GM04504 (cell line): ENCODE data around the gene PLLP.

Experiments
- DNase-seq: peaks from one replicate; pipeline ENCODE4 v3.0.0-alpha.2; 2012; ENCODE audit warnings: low read depth

The PLLP gene

DNA sequence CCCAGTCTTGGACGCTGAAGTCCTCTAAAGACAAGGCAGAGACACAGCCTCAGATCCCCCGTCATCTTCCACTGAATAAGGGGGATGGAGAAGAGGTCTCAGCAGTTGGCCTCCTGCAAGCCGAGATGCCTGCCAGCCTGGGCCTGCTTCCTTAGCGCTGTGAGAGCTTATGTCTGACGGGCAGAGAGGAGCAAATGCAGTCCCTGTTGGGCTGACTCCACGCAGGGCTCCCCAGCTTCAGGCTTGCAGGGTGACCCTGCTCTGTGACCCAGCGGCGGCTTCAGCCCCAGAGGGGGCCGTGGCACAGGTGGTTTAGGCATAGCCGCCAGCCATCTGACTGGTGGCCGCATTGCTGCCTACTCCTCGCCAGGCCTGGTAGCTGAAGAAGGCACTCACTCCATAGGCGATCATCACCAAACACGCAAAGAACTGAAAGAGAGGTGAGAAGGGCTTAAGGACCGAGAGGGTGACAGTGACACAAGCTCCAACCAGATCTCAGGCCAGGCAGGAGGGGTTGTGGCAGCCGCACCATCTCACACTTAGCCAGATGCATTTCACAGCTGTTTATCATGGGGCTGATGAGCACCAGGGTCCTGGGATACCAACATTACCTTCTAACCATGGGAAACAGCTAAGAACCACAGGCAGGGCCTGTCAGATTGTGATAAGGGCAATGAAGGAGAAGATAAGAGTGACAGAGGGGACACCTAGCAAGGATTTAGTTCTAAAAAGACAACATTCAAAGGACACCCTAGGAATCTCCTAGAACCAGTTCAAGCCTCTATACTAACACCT lies 27.7 kb downstream of the PLLP start:
- DNase-seq = no peak

- no peak for DNase-seq
Observed at GRCh38 chr16:57255686-57256415, 28.6 kb downstream of the PLLP start.

DNA sequence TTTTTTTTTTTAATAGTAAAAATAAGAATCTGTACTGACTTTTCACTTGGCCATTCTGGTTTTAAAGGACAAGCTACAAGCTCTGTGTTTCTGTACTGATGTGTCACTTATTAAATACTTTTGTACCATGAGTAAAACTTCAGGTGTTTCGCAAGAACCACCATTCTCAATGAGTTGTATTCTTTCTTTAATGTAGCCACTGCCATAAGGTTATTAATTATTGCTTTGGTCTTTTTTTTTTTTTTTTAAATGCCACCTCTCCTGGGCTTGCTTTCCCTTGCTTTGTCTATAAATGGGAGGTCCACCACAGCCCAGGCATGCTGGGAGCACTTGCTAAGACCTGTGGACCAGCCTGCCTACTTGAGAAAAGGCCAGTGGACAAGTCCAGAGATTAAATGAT lies 31.0 kb downstream of the PLLP start:
- no peak for DNase-seq

DNA sequence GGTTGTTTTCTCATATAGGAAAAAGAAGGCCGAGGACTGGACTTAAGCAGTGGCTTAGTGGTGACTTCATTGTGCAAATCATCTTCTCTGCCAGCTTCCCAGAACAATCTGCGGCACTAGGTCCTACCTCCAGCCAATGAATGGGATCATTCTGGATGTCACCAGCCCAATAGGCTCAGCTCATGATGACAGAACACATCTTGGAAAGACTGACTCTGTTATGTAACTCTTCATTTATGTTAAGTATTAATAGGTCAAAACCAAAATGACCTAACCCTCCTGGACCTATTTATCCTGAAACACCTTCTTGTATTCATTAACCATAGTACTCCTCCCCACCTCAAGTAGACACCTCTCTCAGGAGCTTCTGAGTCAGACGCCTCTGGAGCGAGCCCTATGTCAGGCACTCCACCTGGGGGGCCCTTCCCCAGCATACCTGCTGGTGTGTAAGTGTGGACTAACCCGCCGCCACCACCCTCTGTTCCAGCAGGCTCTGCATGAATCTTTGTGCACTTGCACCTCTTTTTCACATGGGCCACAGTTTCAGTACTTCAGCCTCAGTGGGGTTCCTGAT lies 32.2 kb downstream of the PLLP start:
- no peak for DNase-seq

DNA sequence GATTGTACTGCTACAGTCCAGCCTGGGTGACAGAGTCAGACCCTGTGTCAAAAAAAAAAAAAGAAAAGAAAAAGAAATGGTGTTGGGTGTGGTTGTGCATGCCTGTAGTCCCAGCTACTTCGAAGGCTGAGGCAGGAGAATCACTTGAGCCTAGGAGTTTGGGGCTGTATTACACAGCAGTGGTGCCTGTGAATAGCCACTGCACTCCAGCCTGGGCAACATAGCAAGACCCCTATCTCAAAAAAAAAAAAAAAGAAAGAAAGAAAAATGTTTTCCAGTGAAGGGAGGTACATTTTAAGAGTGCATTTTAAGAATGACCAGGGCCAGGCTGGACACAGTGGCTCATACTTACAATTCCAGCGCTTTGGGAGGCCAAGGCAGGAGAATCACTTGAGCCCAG lies 33.1 kb downstream of the PLLP start:
- DNase-seq = no peak

GRCh38 chr16:57245472-57246113 lies 38.9 kb downstream of the PLLP start:
- DNase-seq = no peak

GRCh38 chr16:57244767-57245471 lies 39.6 kb downstream of the PLLP start, which contains the start of gene ARL2BP:
Gene ARL2BP, plus strand, starts transcription at chr16:57245259. Its CDS starts 109 bp downstream, at chr16:57245368.
- DNase-seq = peak; percentile 96

GRCh38 chr16:57244463-57244766 lies 40.1 kb downstream of the PLLP start:
- DNase-seq = no peak

GRCh38 chr16:57242650-57243049 lies 41.8 kb downstream of the PLLP start:
- no peak for DNase-seq

- no peak for DNase-seq
Observed at GRCh38 chr16:57240851-57241250, 43.6 kb downstream of the PLLP start.

- no peak for DNase-seq
Observed at GRCh38 chr16:57239107-57239506, 45.4 kb downstream of the PLLP start.

GRCh38 chr16:57238682-57239081 lies 45.8 kb downstream of the PLLP start:
- no peak for DNase-seq

GRCh38 chr16:57236022-57236350 lies 48.5 kb downstream of the PLLP start:
- DNase-seq = no peak

DNA sequence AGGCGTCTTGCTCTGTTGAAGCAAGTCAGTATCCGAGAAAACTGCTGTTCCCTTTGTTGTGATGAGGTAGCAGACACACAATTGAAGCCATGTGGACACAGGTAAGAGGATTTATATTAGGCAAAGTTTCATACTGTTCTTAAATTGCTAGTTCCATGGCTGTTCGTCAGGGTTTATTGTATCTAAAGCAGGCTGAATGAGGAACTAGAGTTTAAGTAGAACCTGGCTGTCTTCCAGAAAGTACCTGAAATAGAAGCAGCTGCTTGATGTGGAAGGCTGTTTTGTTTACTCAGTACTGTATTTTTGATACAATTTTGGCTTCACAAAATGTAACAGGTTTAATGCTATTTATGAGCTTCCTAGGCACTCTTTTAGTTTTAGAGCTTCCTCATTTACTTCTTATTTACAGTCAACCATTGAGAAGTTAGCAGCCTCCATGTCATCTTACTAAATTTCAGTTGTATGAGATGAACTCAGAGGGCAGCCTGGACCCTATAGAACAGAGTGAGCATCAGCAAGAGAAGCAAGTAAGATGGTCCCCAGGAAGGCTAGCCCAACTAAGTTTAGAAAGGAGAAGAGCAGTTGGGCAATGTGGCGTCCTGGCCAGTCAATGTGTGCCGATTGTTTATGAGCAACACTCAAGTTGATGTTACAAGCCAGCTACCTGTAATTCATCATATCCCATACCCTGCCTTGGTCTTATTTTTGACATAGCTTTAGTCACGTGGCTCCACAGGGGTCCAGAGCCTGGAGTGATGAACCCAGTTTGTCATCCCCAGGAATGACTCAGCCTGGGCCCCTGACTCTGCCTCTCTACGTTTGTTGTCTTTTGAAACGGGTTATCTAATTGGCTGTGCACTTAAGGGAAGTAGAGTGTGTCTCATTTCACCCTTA lies 49.1 kb downstream of the PLLP start:
- no peak for DNase-seq

DNA sequence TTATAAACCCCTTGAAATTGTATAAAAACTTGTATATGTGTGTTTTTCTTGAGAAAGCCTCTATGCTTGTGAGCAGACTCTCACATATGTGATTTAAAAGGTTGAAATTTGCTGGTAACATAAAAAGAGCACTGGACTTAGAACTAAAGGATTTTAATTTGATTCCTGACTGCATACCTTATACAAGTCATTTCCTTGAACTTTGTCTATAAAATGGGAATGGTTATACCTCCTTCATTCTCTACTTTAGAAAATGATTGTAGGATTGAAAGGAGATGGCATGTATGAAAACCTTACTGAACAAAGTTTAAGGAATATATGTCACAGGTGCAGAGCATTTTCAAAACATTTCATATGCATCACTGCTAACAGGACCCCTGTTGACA lies 49.8 kb downstream of the PLLP start:
- no peak for DNase-seq

- no peak for DNase-seq
Observed at GRCh38 chr16:57233944-57234706, 50.3 kb downstream of the PLLP start.

GRCh38 chr16:57231821-57232350 lies 52.6 kb downstream of the PLLP start:
- DNase-seq = no peak

DNA sequence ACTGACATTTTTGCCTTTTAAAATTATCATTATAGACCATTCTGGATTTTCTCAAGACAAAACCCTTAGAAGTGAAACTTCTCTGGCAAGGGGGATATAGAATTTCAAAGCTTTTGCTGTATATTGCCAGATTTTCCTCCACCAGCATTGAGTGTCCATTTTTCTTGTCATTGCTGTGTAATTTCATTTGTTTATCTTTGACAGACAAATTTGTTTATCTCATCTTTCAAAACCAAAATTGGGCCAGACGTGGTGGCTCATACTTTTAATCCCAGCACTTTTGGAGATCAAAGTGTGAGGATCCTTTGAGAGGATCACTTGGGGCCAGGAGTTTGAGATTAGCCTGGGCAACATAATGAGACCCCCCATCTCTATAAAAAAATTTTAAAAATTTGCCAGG lies 55.4 kb downstream of the PLLP start:
- DNase-seq = no peak

DNA sequence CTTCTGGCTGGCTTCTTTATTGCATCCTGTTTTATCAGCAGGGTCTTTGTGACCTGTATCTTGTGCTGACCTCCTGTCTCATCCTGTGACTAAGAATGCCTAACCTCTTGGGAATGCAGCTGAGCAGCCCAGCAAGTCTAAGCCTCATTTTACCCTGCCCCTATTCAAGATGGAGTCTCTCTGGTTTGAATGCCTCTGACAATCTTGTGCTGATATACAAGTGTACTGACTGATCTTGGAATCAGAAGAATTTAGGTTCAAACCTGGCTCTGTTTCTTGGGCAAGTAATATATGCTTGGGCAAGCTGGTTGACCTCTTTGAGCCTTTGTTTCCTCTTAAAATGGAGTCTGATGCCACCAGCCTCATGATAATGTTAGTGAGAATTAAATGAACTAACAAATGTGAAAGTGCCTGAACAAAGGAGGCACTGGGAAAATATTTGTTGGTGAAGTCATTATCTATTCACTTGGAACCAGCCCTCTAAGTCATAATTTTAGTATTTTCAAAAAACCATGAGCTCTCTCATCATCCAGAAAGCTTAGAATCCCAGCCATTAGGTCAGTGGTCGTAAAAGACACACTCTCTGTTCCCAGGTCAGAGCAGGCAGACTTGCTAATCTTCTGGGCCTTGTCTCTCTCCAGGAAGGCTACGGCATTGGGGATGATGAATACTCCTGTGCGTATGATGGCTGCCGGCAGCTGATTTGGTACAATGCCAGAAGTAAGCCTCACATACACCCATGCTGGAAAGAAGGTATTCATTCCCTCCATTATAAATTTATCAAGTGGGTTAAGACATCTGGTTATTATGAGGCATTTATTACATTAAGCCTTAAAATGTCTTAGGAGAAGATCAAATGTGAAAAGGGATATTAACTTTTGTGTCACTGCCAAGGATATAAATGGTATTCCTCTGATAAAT lies 57.5 kb downstream of the PLLP start:
- peak; percentile 42 for DNase-seq
